Fibroblast of the aortic adventitia (primary cell): ENCODE results near the gene WDR36. TPM values are rescaled to one million over a fixed set of nuclear protein-coding genes. Genes with fewer than 3 reads are reported as not detected.
A peak's percentile ranks its signal among the peaks of the same experiment; 100 is the strongest.

ENCODE experiments used
- DNase-seq: peaks from one replicate; pipeline ENCODE4 v3.0.0-alpha.2; 2010; ENCODE audit warnings: low read depth
- H3K4me3 ChIP-seq: 2 replicates; pipeline ENCODE4 v1.5.1; 2011; ENCODE audit warnings: low read depth, mild to moderate bottlenecking, control low read depth, low read length, moderate library complexity
- total RNA-seq: library from RNA; depleted of rRNA; stranded (reverse); fragments of >200 nt; gene quantifications from 2 replicates; pipeline ENCODE4 v1.2.3, GENCODE V29; 2012; ENCODE audit warnings: low replicate concordance
- TF ChIP-seq, protein P1 (sequence below): IDR thresholded peaks from 2 replicates; pipeline ENCODE4 v1.5.1; 2011; ENCODE audit warnings: mild to moderate bottlenecking, low read length, control low read depth, inconsistent platforms; ENCODE audit not compliant: insufficient read depth

Gene WDR36
- total RNA-seq, 1 donor = 90.8 TPM

DNA sequence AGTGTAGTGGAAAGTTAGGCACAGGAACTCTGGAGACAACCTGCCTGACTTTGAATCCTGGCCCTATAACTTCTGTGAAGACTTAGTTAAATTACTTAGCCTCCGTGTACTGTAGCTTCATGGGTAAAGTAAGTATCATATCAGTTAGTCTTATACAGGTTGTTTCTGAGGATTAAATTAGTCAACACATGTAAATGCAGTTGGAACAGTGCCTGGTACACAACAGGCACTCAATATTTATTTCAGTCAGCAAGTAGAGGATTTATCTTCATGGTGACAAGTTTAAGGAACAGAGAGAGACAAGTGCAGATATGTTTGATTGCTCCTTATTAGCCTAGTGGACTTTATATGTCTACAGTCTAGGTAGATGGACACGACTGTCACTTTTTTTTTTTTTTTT, 17.9 kb upstream of the WDR36 start:
- TF ChIP-seq, protein P1, sequence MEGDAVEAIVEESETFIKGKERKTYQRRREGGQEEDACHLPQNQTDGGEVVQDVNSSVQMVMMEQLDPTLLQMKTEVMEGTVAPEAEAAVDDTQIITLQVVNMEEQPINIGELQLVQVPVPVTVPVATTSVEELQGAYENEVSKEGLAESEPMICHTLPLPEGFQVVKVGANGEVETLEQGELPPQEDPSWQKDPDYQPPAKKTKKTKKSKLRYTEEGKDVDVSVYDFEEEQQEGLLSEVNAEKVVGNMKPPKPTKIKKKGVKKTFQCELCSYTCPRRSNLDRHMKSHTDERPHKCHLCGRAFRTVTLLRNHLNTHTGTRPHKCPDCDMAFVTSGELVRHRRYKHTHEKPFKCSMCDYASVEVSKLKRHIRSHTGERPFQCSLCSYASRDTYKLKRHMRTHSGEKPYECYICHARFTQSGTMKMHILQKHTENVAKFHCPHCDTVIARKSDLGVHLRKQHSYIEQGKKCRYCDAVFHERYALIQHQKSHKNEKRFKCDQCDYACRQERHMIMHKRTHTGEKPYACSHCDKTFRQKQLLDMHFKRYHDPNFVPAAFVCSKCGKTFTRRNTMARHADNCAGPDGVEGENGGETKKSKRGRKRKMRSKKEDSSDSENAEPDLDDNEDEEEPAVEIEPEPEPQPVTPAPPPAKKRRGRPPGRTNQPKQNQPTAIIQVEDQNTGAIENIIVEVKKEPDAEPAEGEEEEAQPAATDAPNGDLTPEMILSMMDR = no peak
- DNase-seq = peak; percentile 16
- H3K4me3 ChIP-seq = peak overlapping the region; percentile 62

DNA sequence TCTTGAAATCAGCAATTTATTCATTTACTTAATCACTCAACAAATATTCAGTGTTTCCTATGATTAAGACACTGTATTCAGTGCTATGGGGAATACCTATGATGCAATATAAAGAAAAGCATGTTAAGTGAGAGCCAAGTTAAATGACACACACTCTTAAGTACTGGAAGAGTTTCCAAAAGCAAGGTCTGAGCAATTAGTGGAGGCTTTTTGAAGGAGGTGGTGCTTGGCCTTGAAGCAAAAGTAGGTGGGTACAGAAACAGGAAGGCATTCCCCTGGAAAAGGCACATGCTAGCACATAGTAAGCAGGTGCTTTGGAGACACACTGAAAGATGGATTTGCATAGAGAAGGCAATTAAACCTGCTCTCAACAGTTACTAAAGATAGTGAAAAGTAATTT, 16.6 kb upstream of the WDR36 start:
- no peak overlapping the region for H3K4me3 ChIP-seq
- DNase-seq = peak; percentile 98
- TF ChIP-seq, protein P1 = no peak

DNA sequence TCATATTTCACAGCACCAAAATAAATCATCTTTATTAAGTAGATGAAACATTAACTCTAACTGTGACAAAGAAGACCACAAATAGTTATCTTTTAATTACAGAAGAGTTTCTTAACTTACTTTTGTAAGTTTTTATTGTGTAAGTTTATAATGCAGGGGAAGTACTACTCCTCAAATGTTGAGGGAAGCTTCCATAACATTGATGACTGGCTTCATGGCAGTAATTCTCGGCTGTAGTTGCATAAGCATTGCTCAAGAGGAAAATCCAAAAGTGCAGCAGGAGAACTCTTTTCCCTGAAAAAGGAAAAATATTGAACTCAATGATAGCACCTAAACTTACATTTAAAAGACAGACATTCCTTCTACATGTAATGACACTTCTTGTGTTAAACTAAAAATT, 16.1 kb upstream of the WDR36 start:
- TF ChIP-seq, protein P1 = no peak
- DNase-seq = peak; percentile 63
- H3K4me3 ChIP-seq = no peak overlapping the region

DNA sequence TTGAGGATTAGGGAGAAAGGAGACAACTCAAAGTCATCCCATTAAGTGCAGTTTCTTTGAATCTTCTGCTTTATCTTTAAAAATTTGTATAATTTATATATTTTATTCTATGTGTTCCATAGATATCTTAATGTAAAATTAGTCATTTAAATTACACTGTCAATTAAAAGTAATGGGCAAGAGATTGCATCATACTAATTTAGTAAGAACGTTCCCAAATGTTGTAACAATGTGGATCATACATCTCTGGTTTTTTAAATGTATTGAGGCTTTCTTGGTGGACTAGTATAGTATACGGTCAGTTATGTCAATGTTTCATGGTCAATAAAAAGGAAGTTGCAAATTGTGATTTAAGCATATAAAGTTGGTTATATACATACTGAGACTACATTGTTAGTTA, 14.5 kb upstream of the WDR36 start:
- TF ChIP-seq, protein P1 = no peak
- H3K4me3 ChIP-seq = no peak overlapping the region
- DNase-seq = no peak

DNA sequence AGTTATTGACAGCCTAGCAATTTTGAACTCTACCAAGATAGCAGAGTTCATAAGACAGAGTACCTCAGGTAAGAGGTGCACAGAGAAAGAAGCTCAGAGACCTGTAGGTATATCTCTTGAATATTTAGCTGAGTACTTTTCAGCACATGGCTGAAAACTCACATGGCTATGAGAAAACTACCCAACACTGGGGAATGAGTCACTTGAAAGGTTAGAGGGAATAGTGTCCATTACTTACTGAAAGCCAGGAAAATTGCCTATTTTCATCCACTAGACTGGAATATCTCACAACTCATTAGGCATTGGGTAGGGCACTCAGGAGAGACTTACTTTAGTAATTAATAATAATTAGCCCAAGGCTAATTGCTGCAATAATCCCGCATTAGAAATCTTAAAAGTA, 12.3 kb upstream of the WDR36 start:
- TF ChIP-seq, protein P1 = no peak
- DNase-seq = no peak
- H3K4me3 ChIP-seq = no peak overlapping the region

DNA sequence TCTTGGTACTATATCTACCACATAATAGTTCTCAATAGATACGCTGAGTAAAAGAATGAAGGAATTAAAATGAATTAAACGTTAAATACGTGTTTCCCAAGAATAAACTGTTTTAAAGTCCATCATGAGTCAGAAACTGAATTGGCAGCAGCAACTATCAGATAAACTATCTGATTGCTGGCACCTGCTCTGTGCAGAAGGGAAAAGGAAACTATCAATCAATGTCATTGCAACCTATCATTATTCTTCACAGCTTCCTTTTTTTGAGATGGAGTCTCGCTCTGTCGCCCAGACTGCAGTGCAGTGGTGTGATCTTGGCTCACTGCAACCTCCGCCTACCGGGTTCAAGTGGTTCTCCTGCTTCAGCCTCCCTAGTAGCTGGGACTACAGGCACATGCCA, 8.8 kb upstream of the WDR36 start:
- TF ChIP-seq, protein P1 = no peak
- DNase-seq = no peak
- H3K4me3 ChIP-seq = no peak overlapping the region

DNA sequence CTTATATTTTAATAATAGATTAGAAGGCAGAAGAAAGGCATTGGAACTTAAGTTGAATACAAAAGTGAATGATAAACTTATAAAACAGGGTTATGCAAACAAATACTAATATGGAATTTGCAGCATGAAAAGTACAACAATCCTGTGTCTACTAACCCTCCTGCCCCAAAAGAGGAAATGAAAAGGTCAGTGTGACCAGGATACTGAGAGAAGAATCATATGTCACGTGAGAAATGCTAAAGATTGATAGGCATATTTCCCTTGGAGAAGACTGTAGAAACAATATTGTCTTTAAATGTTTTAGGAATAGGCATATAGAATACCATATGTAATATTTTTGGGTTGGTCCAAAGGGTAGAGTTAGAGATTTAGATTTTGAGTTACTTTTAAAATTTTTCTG, 3.8 kb downstream of the WDR36 start:
- H3K4me3 ChIP-seq = no peak overlapping the region
- no peak for DNase-seq
- TF ChIP-seq, protein P1 = no peak
